Measurements from ENCODE around the gene WAS.

The WAS gene

GRCh38 chrX:48703228-48703627 lies 19.6 kb downstream of the WAS start:
- DNase-seq (ENCODE audit: low read depth): no peak
- TF ChIP-seq CTCF (IDR thresholded peaks at IDR 0.05; ENCODE audit: control insufficient read depth, extremely low read depth, insufficient read depth): no peak
- H3K4me3 ChIP-seq (ENCODE audit: low read depth, low read length): no peak overlapping the region

GRCh38 chrX:48703642-48704481 lies 20.3 kb downstream of the WAS start:
- H3K4me3 ChIP-seq (ENCODE audit: low read depth, low read length): no peak overlapping the region
- DNase-seq (ENCODE audit: low read depth): no peak
- no peak for TF ChIP-seq CTCF (IDR thresholded peaks at IDR 0.05; ENCODE audit: control insufficient read depth, extremely low read depth, insufficient read depth)

GRCh38 chrX:48705871-48706270 lies 22.3 kb downstream of the WAS start:
- no peak for DNase-seq (ENCODE audit: low read depth)
- H3K4me3 ChIP-seq (ENCODE audit: low read depth, low read length): no peak overlapping the region
- no peak for TF ChIP-seq CTCF (IDR thresholded peaks at IDR 0.05; ENCODE audit: control insufficient read depth, extremely low read depth, insufficient read depth)

- TF ChIP-seq CTCF (IDR thresholded peaks at IDR 0.05; ENCODE audit: control insufficient read depth, extremely low read depth, insufficient read depth): no peak
- no peak for DNase-seq (ENCODE audit: low read depth)
- H3K4me3 ChIP-seq (ENCODE audit: low read depth, low read length): no peak overlapping the region
These were observed 26.0 kb downstream of the WAS start for GRCh38 chrX:48709522-48710112.

- no peak overlapping the region for H3K4me3 ChIP-seq (ENCODE audit: low read depth, low read length)
- DNase-seq (ENCODE audit: low read depth): no peak
- no peak for TF ChIP-seq CTCF (IDR thresholded peaks at IDR 0.05; ENCODE audit: control insufficient read depth, extremely low read depth, insufficient read depth)
These were observed 27.7 kb downstream of the WAS start for GRCh38 chrX:48711162-48711928.

- no peak overlapping the region for H3K4me3 ChIP-seq (ENCODE audit: low read depth, low read length)
- no peak for TF ChIP-seq CTCF (IDR thresholded peaks at IDR 0.05; ENCODE audit: control insufficient read depth, extremely low read depth, insufficient read depth)
- DNase-seq (ENCODE audit: low read depth): no peak
These were observed 28.4 kb downstream of the WAS start for GRCh38 chrX:48711929-48712505.

Data from LNCaP clone FGC (cell line).